GM19099 (cell line): ENCODE results near the gene ME2.

Experiments
- POLR2A ChIP-seq: IDR thresholded peaks from 3 replicates; pipeline ENCODE4 v1.6.1; 2011; ENCODE audit warnings: low read depth; ENCODE audit not compliant: insufficient read length; ENCODE audit errors: extremely low read depth

Gene ME2

DNA sequence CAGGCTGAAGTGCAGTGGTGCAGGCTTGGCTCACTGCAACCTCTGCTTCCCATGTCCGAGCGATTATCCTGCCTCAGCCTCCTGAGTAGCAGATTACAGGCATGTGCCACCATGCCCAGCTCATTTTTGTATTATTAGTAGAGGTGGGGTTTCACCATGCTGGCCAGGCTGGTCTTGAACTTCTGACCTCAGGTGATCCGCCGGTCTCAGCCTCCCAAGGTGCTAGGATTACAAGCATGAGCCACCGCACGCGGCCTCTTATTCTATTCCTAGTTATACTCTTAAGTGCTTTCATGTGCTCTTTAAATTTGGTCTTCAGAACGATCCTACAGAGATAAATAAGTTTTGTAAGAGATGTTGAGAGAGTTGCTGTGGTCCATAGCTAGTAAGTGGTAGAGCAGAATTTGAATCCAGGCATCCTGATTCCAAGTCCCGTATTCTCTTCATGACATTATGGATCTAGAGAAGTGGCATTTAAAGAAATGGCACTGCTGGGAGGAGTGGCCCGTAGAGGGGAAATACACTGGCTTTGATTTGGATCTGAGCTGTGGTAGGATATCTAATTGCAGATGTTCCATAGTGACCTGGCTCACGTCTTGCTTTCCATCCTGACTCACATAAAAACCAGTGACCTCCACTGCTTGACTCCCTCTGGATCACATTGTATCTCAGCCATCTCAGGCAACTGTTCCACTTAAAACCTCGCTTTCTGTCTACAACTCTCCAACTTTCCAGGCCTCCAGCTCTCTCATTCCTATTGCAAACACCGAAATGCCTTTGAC, 22.8 kb upstream of the ME2 start:
- TF ChIP-seq POLR2A: no peak

DNA sequence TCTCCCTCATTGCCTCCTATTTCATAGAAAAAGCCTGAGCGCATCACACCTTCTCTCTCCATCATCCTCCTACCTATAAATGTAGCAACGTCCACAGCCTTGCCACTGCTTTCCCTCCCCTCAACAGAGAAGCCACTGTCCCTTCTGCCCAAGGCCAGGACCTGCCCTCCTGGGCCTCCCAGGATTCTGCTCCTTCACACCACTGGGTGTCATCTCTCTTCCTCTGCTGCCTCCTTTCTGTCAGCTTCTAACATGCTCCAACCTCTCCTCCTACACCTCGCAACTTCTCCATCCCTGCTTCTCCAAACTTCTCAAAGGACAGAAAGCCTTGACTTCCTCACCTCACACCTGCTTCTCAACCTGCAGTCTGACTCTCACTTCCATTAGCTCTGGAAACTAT, 21.2 kb upstream of the ME2 start:
- TF ChIP-seq POLR2A: no peak

DNA sequence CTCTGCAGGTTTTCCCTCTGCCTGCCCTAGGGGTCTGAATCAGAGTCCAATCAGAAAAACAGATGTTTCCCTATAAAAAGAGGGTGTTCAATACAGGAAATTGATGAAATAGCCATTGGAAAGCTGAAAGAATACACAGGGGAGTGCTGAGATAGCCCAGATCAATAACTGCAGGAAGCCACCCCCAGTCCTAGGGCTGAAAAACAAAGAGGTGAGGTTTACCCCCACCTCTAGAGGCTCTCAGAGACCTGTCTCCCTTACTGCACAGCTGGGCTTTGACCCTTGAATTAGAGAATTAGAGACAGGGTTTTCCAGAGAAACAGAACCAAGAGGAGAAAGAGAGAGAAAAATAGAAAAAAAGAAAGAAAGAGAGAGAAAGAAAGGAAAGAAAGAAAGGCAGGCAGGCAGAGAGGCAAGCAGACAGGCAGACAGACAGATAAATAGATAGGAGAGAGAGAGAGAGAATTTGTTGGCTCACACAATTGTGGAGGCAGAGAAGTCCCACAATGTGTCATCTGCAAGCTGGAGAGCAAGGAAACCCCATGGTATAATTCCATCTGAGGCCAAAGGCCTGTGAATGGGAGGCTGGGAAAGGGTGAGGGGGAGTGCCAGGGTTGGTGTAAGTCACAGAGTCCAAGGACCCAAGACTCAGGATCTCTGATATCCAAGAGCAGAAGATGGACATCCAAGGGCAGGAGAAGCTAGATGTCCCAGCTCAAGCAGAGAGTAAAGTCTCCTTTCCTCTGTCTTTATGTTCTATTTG, 18.9 kb upstream of the ME2 start:
- no peak for TF ChIP-seq POLR2A

DNA sequence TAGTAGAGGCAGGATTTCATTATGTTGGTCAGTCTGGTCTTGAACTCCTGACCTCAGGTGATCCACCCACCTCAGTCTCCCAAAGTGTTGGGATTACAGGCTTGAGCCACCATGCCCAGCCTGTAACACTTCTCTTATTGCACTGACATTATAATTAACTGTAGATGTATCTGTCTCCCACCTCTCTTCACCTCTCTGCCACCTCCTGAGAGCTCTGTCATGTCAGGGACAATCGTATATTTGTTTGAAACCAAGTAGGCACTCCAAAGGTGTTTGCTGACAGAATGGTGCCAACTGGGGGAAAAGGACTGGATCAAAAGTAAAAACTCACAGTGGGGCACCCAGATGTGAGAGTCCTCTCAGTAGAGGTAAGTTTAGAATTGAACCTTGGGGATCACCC, 17.3 kb upstream of the ME2 start:
- no peak for TF ChIP-seq POLR2A

DNA sequence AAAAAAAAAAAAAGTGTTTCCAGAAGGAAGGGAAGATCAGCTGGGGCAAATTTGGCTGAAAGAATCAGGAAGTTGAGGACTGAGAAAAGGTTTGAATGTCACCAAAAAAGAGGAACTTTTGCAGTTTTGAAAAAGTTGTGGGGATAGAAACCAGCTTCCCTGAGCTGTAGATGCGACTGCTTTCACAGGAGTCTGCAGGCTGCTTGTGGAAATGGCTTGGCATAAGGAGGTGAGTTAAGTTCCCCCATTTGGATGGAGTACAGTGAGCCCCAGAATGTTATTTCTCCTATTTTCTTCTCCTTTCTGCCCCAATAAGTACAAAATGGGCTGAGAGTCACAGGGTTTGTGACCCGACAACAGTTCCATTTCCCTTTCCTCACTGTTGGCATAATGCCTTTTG, 16.5 kb upstream of the ME2 start:
- no peak for TF ChIP-seq POLR2A

DNA sequence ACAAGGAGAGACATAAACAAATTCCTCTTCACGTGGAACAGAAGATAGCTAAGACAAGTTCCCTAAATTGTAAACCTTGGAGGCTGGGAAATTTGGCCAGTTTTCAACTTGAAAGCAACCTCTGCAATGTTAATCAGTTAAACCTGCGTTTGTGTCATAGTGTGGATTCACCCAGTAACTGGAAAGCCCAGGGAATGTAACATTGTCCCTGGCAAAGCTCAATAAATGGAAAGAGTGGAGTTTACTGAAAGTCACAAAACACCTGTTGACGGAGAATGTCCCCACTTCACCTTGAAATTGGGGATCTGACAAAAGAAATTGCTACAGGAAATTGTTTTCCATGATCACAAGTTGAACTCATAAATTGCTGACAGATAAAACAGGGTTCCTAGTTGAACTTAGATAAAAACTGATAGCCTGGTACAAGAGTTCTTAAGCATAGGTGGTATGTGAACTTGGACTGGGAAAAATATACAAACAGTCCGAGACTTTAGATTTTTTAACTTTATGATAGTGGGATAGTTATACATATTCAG, 15.0 kb upstream of the ME2 start:
- no peak for TF ChIP-seq POLR2A

DNA sequence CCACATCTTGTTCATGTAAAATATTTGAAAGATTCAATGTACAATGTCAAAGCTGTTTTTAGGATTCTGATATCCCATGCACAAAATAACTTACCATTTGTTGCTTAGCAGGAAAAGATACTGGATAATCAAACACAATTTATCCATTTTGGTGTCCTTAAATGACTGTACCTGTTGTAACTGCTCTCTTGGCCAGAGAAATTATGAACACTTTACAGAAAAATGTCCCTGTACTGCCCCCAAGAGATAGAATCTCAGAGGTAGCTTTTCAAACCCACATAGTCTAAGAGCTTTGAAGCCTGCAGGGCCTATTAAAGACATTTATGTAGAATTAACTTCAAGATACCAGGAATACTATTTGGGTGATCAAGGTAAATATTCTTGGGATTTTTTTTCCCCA, 12.2 kb upstream of the ME2 start:
- no peak for TF ChIP-seq POLR2A

DNA sequence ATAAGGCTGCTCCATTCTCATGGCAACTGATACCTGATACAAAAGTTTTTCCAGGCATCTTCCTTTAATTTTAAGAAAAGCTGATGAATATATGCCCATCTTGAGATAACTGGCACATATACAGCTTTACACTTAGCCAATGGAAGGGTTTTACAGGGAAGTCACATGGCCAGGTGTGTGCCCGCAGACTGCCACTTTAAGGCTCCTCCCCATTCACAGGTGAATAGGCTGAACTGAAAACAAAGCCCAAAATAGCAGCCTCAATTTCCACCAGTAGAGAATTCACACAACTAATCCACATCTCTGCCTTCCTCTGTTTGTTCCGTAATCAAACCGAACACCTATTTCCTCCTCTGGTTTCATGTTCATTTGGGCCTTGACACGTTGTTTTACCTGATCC, 9.8 kb upstream of the ME2 start:
- no peak for TF ChIP-seq POLR2A

DNA sequence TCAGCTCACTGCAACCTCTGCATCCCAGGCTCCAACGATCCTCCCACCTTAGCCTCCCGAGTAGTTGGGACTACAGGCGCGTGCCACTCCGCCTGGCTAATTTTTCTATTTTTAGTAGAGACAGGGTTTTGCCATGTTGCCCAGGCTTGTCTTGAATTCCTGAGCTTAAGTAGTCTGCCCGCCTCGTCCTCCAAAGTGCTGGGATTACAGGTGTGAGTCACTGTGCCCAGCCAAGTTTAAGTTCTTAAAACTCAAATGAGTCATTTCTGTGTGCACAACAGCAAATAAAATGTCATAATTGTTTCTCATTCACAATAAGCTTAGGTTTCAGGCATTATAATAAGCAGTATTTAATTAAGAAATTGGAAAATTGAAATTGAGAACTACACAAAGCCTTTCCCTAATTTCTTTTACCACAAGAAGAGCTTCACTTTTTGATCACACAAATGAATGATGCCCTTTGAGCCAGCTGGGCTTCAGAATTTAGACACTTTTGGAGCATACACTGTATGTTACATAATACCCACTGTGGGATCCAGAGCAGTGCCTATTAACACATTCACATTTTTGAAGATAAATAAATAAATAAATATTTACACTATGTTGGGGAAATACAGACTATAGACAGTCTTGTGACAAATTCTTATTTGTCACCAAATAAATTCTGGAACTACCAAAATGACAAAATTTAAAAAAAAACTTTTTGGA, 8.6 kb upstream of the ME2 start:
- TF ChIP-seq POLR2A: no peak

DNA sequence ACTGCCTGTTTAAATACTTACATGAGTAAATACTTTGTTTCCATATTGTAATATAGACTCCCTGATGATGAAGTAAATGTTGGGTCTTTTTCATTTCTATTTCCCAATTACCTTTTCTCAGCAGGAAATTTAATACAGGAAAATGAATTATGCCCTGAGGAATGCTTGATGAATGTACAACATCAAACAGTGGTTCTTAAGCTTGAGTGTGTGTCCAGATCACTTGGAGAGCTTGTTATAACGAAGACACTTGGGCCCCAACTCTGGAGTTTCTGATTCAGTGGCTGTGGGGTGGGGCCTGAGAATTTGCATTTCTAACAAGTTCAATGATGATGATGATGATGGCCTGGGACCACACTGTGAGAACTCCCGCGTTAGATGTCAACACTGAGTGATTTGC, 7.1 kb upstream of the ME2 start:
- no peak for TF ChIP-seq POLR2A

DNA sequence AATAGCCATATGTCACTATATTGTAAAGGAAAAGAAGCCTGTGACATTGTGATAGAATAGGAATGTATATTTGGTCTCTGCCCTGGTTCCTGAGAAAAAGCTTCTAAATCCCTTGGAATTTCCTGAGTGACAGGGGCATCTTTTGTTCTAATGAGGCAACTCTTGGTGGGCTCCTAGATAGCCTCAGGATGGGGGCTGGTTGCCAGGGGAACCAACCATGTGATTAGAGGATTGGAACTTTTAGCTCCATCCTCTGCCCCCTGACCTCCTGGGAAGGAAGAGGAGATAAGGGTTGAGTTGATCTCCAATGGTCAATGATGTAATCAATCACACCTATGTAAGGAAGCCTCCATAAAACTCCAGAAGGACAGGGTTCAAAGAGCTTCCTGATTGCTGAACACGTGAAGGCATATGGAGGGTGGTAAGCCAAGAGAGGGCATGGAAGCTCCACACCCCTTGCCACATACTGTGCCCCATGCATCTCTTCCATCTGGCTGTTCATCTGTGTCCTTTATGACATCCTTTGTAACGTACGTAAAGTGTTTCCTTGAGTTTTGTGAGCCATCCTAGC, 2.9 kb upstream of the ME2 start:
- no peak for TF ChIP-seq POLR2A

DNA sequence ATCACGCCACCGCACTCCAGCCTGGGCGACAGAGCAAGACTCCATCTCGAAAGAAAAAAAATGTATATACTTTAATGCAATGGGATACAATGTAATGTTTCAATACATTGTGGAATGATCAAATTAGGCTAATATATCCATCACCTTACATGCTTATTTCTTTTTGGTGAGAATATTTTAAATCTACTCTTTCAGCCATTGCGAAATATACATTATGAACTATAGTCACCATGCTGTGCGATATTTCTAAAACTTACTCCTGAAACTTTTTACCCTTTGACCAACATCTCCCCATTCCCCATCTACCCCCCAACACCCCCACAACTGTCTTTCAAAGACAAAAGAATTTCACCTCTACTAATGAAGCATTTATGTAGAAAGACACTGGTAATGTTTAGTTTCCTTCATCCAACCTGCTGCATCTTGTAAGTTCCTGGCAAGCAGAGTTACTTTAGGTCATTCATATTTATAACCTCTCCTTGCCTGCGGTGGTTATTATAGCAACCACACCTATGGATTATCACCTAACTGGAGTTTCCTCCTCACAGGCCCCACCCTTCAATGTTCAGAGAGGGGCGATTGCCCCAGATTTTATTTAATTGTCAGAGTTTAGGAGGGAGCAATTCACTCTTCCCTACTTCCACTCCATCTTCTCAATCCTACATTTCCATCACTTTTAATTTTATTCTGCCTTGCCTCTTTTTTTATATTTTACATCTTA, 1.2 kb upstream of the ME2 start:
- no peak for TF ChIP-seq POLR2A

DNA sequence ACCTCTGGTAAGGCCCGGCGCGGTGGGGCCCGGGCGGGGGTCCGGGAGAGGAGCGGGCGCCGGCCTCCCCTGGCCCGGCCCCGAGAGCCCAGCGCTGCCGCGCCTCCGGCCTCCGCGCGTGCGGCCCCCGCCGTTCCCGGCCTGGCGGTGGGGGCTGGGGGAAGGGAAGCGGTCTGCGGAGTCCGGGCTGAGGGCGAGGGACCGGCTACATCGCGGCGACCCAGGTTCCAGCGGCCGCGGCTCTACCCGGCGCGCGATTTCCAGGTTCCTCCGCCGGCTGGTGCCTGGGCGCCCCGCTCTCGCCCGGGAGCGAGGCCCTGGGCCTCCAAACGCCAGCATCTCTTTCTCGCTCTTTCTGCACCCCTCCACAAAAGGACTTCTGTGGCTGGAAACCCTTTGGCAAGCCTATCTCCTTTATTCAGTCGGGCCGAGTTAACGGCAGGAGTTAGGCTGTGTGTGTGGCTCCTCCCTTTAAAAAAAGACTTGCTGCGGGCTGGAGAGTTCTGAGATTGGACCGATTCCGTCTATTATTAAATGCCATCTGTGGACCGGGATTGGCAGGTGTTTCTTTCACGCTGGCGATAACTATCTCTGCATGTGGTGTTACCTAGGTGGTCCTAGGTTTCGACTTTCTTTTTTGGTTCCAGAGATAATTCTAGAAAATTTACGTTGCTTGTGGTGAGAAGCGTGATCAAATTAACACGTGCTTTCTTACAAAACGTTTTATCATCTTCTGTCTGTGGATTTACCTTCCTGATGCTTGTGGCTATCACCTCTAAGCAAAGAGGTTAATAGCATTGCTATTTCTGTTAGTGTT, 592 bp downstream of the ME2 start:
- no peak for TF ChIP-seq POLR2A

DNA sequence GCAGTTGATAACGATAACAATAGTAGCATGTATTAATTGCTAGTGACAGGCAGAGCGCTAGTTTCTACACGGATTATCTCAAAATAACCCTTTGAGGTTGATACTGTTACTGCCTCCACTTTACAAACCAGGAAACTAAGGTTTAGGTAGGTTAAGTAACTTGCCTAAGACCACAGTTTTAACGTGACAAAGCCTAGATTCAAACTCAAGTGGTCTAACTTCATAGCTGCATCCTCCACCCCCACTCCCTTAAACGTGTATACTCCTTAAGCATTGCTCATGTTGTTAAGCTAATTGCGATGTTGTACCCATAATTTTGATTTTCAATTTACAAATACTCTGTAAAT, 1.2 kb downstream of the ME2 start:
- TF ChIP-seq POLR2A: no peak
